H1 (cell line): ENCODE results near the gene KSR2. TPM values are rescaled to one million over a fixed set of nuclear protein-coding genes. Genes with fewer than 3 reads are reported as not detected.

Experiments used
- CBX5 ChIP-seq: fragments of 300-800, 300-1000 bp; sonication (generic); IDR thresholded peaks from 2 replicates; pipeline ENCODE4 v1.7.1; 2016; ENCODE audit warnings: antibody characterized with exemption, low read length, low read depth
- CHD2 ChIP-seq: IDR thresholded peaks from 2 replicates; pipeline ENCODE4 v1.6.1; 2012; ENCODE audit warnings: low read length, improper control_type of control experiment
- EP300 ChIP-seq, 2 experiments: IDR thresholded peaks; 1 replicate in 1 of 2; 2 replicates in 1 of 2; pipeline ENCODE4 v1.6.1; 2011 to 2012; ENCODE audit warnings: low read depth in 2 of 2, low read length in 2 of 2, mild to moderate bottlenecking in 2 of 2, borderline replicate concordance in 1 of 2, inconsistent platforms in 1 of 2, moderate library complexity in 1 of 2
- GABPA ChIP-seq: IDR thresholded peaks from 2 replicates; pipeline ENCODE4 v1.6.1; 2011; ENCODE audit warnings: mild to moderate bottlenecking, low read length, moderate library complexity, borderline replicate concordance; ENCODE audit not compliant: insufficient read depth
- POLR2A ChIP-seq, 2 experiments: IDR thresholded peaks; 1 replicate in 1 of 2; 2 replicates in 1 of 2; pipeline ENCODE4 v1.6.1; 2011; ENCODE audit warnings: low read depth in 2 of 2, low read length in 2 of 2, mild to moderate bottlenecking in 2 of 2; ENCODE audit errors: control extremely low read depth in 1 of 2
- RAD21 ChIP-seq, 2 experiments: IDR thresholded peaks in 1 of 2; conservative IDR thresholded peaks in 1 of 2; 2 replicates each; pipeline ENCODE4 v1.6.1; 2011; ENCODE audit warnings: low read depth in 2 of 2, low read length in 2 of 2, improper control_type of control experiment in 1 of 2, inconsistent platforms in 1 of 2, mild to moderate bottlenecking in 1 of 2, moderate library complexity in 1 of 2
- TAF7 ChIP-seq: optimal IDR thresholded peaks from 2 replicates; pipeline ENCODE3; 2011; ENCODE audit warnings: low read depth, mild to moderate bottlenecking, inconsistent platforms, low read length, moderate library complexity, borderline replicate concordance
- polyA plus RNA-seq, 7 experiments: library from polyadenylated mRNA; depleted of rRNA in 3 of 7; stranded (reverse) in 5 of 7; unstranded in 2 of 7; fragments of >200 nt in 5 of 7; fragments of 200-250 nt in 2 of 7; gene quantifications; 1 replicate in 5 of 7; 2 replicates in 1 of 7; 4 replicates in 1 of 7; pipeline versions ENCODE4 v1.2.1 to v1.2.3, GENCODE V29; 2011 to 2013; ENCODE audit warnings: missing spikeins in 2 of 7, mixed read lengths in 2 of 7
- total RNA-seq: library from RNA; stranded (reverse); fragmentation: NEBNext Ultra II Directional; extraction: Animal tissue kit (Norgen Biotek cat#: 25700); gene quantifications from 2 replicates; pipeline ENCODE4 v1.2.1, GENCODE V29; 2021

KSR2 gene
- total and polyA plus RNA-seq, 2 of the 8 experiments (the other 6 are each of a cell fraction or from before 2014, with no cell fraction given), result 0.74 to 2.2 TPM

DNA sequence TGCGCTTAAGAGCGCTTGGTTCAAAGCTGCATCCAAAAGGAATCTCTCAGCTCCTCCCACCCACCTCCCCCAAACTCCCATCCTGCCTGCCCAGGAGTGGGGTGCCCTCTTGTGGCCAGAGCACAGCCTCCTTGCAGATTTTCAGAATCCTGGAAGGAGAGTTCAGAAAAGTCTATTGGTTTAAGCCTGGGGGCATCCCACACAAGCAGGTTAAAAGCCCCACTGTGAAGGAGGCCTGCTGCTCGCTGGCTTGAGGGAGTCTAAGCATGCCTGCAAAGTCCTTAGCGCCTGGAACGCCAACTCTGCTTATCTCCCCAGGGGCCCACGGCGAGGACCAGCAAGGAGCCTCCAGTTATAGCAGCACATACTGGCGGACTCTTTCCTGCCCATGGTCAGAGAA is 297.1 kb downstream of the KSR2 start (continued):
- TF ChIP-seq CHD2, result no peak
- TF ChIP-seq CBX5, result no peak
- no peak for TF ChIP-seq EP300 (IDR thresholded peaks at IDR 0.05; ENCODE audit: borderline replicate concordance in 1 of 2, low read depth in 2 of 2, low read length in 2 of 2)
- no peak for TF ChIP-seq GABPA
- TF ChIP-seq POLR2A (IDR thresholded peaks at IDR 0.05; ENCODE audit: control extremely low read depth in 1 of 2, low read depth in 2 of 2, low read length in 2 of 2), result no peak
- peak; percentile 88 to 95 for TF ChIP-seq RAD21 (IDR thresholded peaks at IDR 0.05 in 1 of 2, conservative IDR thresholded peaks at IDR 0.05 in 1 of 2; ENCODE audit: low read depth in 2 of 2, low read length in 2 of 2)
- TF ChIP-seq TAF7, result no peak
